HCT116 (cell line): ENCODE results near the gene CNPY4.

Experiments used
- CEBPB ChIP-seq: IDR thresholded peaks from 2 replicates; pipeline ENCODE4 v1.6.1; 2012; ENCODE audit warnings: low read depth
- CTCF ChIP-seq, 3 experiments: fragments of 200-600 bp in 1 of 3; sonication (generic) in 1 of 3; IDR thresholded peaks in 2 of 3; conservative IDR thresholded peaks in 1 of 3; 2 replicates each; pipeline ENCODE4 v1.5.1; 2012 to 2017; ENCODE audit warnings: low read depth in 2 of 3, low read length in 2 of 3, antibody characterized with exemption in 1 of 3, borderline replicate concordance in 1 of 3, control low read depth in 1 of 3, mild to moderate bottlenecking in 1 of 3, mixed read lengths in 1 of 3, mixed run types in 1 of 3, moderate library complexity in 1 of 3; ENCODE audit not compliant: insufficient read depth in 1 of 3
- EGR1 ChIP-seq: IDR thresholded peaks from 2 replicates; pipeline ENCODE4 v1.6.1; 2012; ENCODE audit warnings: low read depth
- POLR2A ChIP-seq: IDR thresholded peaks from 2 replicates; pipeline ENCODE4 v1.7.0; 2011; ENCODE audit warnings: borderline replicate concordance; ENCODE audit not compliant: insufficient read depth, insufficient read length; ENCODE audit errors: extremely low read depth
- SP1 ChIP-seq: IDR thresholded peaks from 2 replicates; pipeline ENCODE4 v1.6.1; 2012; ENCODE audit warnings: low read depth
- ZNF274 ChIP-seq: fragments of 200-500 bp; sonication (Bioruptor generic); IDR thresholded peaks from 2 replicates; pipeline ENCODE4 v1.6.1; 2014; ENCODE audit warnings: mild to moderate bottlenecking, low read depth, low read length, inconsistent platforms

- TF ChIP-seq CTCF (IDR thresholded peaks at IDR 0.05 in 2 of 3, conservative IDR thresholded peaks at IDR 0.05 in 1 of 3; ENCODE audit: borderline replicate concordance in 1 of 3, insufficient read depth in 1 of 3, low read depth in 2 of 3, low read length in 2 of 3) = no peak
- no peak for TF ChIP-seq POLR2A
- no peak for TF ChIP-seq EGR1
- TF ChIP-seq SP1 = no peak
- no peak for TF ChIP-seq CEBPB
- no peak for TF ChIP-seq ZNF274
Measured at GRCh38 chr7:100107125-100107737, 12.2 kb upstream of the CNPY4 start.
